Measurements from ENCODE around the gene EMSY.

GRCh38 chr11:76568139-76568538 lies 123.3 kb downstream of the EMSY start:
- TF ChIP-seq POLR2A (IDR thresholded peaks at IDR 0.05): no peak
- TF ChIP-seq, protein P1, sequence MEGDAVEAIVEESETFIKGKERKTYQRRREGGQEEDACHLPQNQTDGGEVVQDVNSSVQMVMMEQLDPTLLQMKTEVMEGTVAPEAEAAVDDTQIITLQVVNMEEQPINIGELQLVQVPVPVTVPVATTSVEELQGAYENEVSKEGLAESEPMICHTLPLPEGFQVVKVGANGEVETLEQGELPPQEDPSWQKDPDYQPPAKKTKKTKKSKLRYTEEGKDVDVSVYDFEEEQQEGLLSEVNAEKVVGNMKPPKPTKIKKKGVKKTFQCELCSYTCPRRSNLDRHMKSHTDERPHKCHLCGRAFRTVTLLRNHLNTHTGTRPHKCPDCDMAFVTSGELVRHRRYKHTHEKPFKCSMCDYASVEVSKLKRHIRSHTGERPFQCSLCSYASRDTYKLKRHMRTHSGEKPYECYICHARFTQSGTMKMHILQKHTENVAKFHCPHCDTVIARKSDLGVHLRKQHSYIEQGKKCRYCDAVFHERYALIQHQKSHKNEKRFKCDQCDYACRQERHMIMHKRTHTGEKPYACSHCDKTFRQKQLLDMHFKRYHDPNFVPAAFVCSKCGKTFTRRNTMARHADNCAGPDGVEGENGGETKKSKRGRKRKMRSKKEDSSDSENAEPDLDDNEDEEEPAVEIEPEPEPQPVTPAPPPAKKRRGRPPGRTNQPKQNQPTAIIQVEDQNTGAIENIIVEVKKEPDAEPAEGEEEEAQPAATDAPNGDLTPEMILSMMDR (IDR thresholded peaks at IDR 0.05 in 8 of 11, conservative IDR thresholded peaks at IDR 0.05 in 3 of 11): no peak
- no peak for TF ChIP-seq POLR2AphosphoS5 (IDR thresholded peaks at IDR 0.05)

All from spleen (tissue), 7 donors.